MM.1S (cell line): ENCODE measurements around the gene KCNQ2.
"Not testable (repeated sequence)": the region's sequence is repeated elsewhere in the genome, so short reads cannot be mapped to it uniquely, and the experiment has no call there.

Experiments
- DNase-seq: peaks from one replicate; pipeline ENCODE4 v3.0.0-alpha.2; 2015
- H2AFZ ChIP-seq: fragments of 300-600 bp; sonication (generic); 2 replicates; pipeline ENCODE4 v1.6.0; 2016; ENCODE audit warnings: antibody characterized with exemption, low read length
- H3F3A ChIP-seq: fragments of 300-600 bp; sonication (generic); 2 replicates; pipeline ENCODE4 v1.6.1; 2016; ENCODE audit warnings: mild to moderate bottlenecking, antibody characterized with exemption, low read length, moderate library complexity, mixed read lengths; ENCODE audit not compliant: insufficient read depth
- H3K27ac ChIP-seq: fragments of 300-600 bp; sonication (generic); 2 replicates; pipeline ENCODE4 v1.5.1; 2016; ENCODE audit warnings: mild to moderate bottlenecking, low read length
- H3K27me3 ChIP-seq: fragments of 300-600 bp; sonication (generic); replicated peaks from 2 replicates; pipeline ENCODE4 v1.6.0; 2016; ENCODE audit warnings: low read length; ENCODE audit not compliant: insufficient read depth
- H3K36me3 ChIP-seq: fragments of 300-600 bp; sonication (generic); replicated peaks from 2 replicates; pipeline ENCODE4 v1.6.1; 2016; ENCODE audit warnings: mild to moderate bottlenecking, low read length, mixed read lengths; ENCODE audit not compliant: insufficient read depth
- H3K4me1 ChIP-seq: fragments of 300-600 bp; sonication (generic); 2 replicates; pipeline ENCODE4 v1.6.1; 2016; ENCODE audit warnings: low read length, mixed read lengths
- H3K4me2 ChIP-seq: fragments of 300-600 bp; sonication (generic); 2 replicates; pipeline ENCODE4 v1.6.0; 2016; ENCODE audit warnings: low read depth, low read length
- H3K4me3 ChIP-seq: fragments of 300-600 bp; sonication (generic); 2 replicates; pipeline ENCODE4 v1.5.1; 2016; ENCODE audit warnings: low read length, mixed read lengths
- H3K79me2 ChIP-seq: fragments of 300-600 bp; sonication (generic); 2 replicates; pipeline ENCODE4 v1.6.1; 2016; ENCODE audit warnings: mixed run types, low read length, mixed read lengths
- H3K9ac ChIP-seq: fragments of 300-600 bp; sonication (generic); 2 replicates; pipeline ENCODE4 v1.6.1; 2016; ENCODE audit warnings: low read length, mixed read lengths
- H3K9me2 ChIP-seq: fragments of 300-600 bp; sonication (generic); replicated peaks from 2 replicates; pipeline ENCODE4 v1.6.1; 2016; ENCODE audit warnings: mild to moderate bottlenecking, low read length, mixed read lengths; ENCODE audit not compliant: insufficient read depth
- H3K9me3 ChIP-seq: fragments of 300-600 bp; sonication (generic); replicated peaks from 2 replicates; pipeline ENCODE4 v1.6.1; 2016; ENCODE audit warnings: mild to moderate bottlenecking, low read length, mixed read lengths; ENCODE audit not compliant: insufficient read depth
- H4K20me1 ChIP-seq: fragments of 300-600 bp; sonication (generic); 2 replicates; pipeline ENCODE4 v1.6.1; 2016; ENCODE audit warnings: mild to moderate bottlenecking, low read length, moderate library complexity, mixed read lengths; ENCODE audit not compliant: insufficient read depth
- CTCF ChIP-seq: fragments of 300-600 bp; sonication (generic); IDR thresholded peaks from 2 replicates; pipeline ENCODE4 v1.5.1; 2016; ENCODE audit warnings: antibody characterized with exemption, low read length, mixed read lengths
- EZH2 ChIP-seq: fragments of 300-600 bp; sonication (generic); optimal IDR thresholded peaks from 2 replicates; pipeline ENCODE3; 2017; ENCODE audit warnings: low read depth, mild to moderate bottlenecking, antibody characterized with exemption, low read length, mixed read lengths
- EZH2phosphoT487 ChIP-seq: fragments of 300-600 bp; sonication (generic); IDR thresholded peaks from 2 replicates; pipeline ENCODE4 v1.6.1; 2018; ENCODE audit warnings: antibody characterized with exemption, low read length

The KCNQ2 gene

GRCh38 chr20:63382551-63383300, 89.7 kb downstream of the KCNQ2 start:
- H3K9ac ChIP-seq: no peak overlapping the region
- H3K27me3 ChIP-seq: peaks cover 84% of the 10 kb centered on the region
- H2AFZ ChIP-seq: no peak overlapping the region
- H3K36me3 ChIP-seq: no peaks in the 10 kb centered on the region
- no peaks in the 10 kb centered on the region for H3K4me1 ChIP-seq
- no peaks in the 10 kb centered on the region for H4K20me1 ChIP-seq
- H3K4me3 ChIP-seq: no peak overlapping the region
- H3K9me3 ChIP-seq: no peaks in the 10 kb centered on the region
- H3K9me2 ChIP-seq: no peaks in the 10 kb centered on the region
- TF ChIP-seq EZH2phosphoT487 (no peak), EZH2 (no peak), CTCF (no peak)
- H3K79me2 ChIP-seq: no peaks in the 10 kb centered on the region
- H3F3A ChIP-seq: no peaks in the 10 kb centered on the region
- no peak overlapping the region for H3K27ac ChIP-seq
- no peak for DNase-seq
- H3K4me2 ChIP-seq: no peak overlapping the region

GRCh38 chr20:63381781-63382431, 90.5 kb downstream of the KCNQ2 start:
- Histone ChIP-seq H2AFZ (no peak overlapping the region), H3K9me3 (no peaks in the 10 kb centered on the region), H3F3A (no peaks in the 10 kb centered on the region), H3K36me3 (no peaks in the 10 kb centered on the region), H3K4me3 (no peak overlapping the region), H3K27ac (no peak overlapping the region), H3K4me1 (no peaks in the 10 kb centered on the region), H3K27me3 (peaks cover 90% of the 10 kb centered on the region), H3K9ac (no peak overlapping the region), H3K4me2 (no peak overlapping the region), H3K9me2 (no peaks in the 10 kb centered on the region), H4K20me1 (no peaks in the 10 kb centered on the region), H3K79me2 (no peaks in the 10 kb centered on the region)
- DNase-seq: no peak
- peak; percentile 90 for TF ChIP-seq CTCF
- no peak for TF ChIP-seq EZH2phosphoT487

GRCh38 chr20:63380346-63380870, 92.0 kb downstream of the KCNQ2 start:
- Histone ChIP-seq H3K27ac (no peak overlapping the region), H3K9me2 (no peaks in the 10 kb centered on the region), H3K79me2 (no peaks in the 10 kb centered on the region), H3K9me3 (no peaks in the 10 kb centered on the region), H3K4me1 (no peaks in the 10 kb centered on the region), H3K36me3 (no peaks in the 10 kb centered on the region), H3K4me3 (no peak overlapping the region), H3K4me2 (no peak overlapping the region), H3F3A (no peaks in the 10 kb centered on the region), H3K9ac (no peak overlapping the region), H3K27me3 (peaks cover 86% of the 10 kb centered on the region), H4K20me1 (no peaks in the 10 kb centered on the region), H2AFZ (no peak overlapping the region)
- TF ChIP-seq CTCF (no peak), EZH2 (no peak), EZH2phosphoT487 (no peak)
- no peak for DNase-seq

- not testable (repeated sequence) for H3K9me3 ChIP-seq, H4K20me1 ChIP-seq, H3K79me2 ChIP-seq, H3K27ac ChIP-seq, H2AFZ ChIP-seq, DNase-seq, H3K4me2 ChIP-seq, H3K4me3 ChIP-seq, H3K9ac ChIP-seq, H3K36me3 ChIP-seq, H3K4me1 ChIP-seq, H3K9me2 ChIP-seq, H3F3A ChIP-seq
- peaks cover 83% of the 10 kb centered on the region for H3K27me3 ChIP-seq
These were observed 92.6 kb downstream of the KCNQ2 start for GRCh38 chr20:63379872-63380271.
